Keratinocyte (primary cell): ENCODE results near the gene NRXN2.

Experiments
- CTCF ChIP-seq, 3 experiments: IDR thresholded peaks in 1 of 3; conservative IDR thresholded peaks in 1 of 3; optimal IDR thresholded peaks in 1 of 3; 2 replicates in 2 of 3; 3 replicates in 1 of 3; pipeline versions ENCODE3 to v1.5.1; 2011; ENCODE audit warnings: low read length in 3 of 3, mild to moderate bottlenecking in 3 of 3, moderate library complexity in 2 of 3, control low read depth in 1 of 3, inconsistent platforms in 1 of 3; ENCODE audit not compliant: insufficient read depth in 2 of 3; ENCODE audit errors: extremely low read depth in 1 of 3
- EZH2 ChIP-seq: IDR thresholded peaks from one replicate; pipeline ENCODE4 v1.6.1; 2012; ENCODE audit warnings: inconsistent platforms, mild to moderate bottlenecking, low read length, moderate library complexity

- TF ChIP-seq CTCF (optimal IDR thresholded peaks at IDR 0.05 in 1 of 3, IDR thresholded peaks at IDR 0.05 in 1 of 3, conservative IDR thresholded peaks at IDR 0.05 in 1 of 3; ENCODE audit: extremely low read depth in 1 of 3, insufficient read depth in 2 of 3, low read length in 3 of 3): no peak
- TF ChIP-seq EZH2: no peak
These were observed 41.8 kb downstream of the NRXN2 start for GRCh38 chr11:64681171-64681570.
